H1 (cell line): ENCODE results near the gene STXBP2.

Experiments used
- CEBPB ChIP-seq: IDR thresholded peaks from 2 replicates; pipeline ENCODE4 v1.6.1; 2012; ENCODE audit warnings: low read depth, low read length
- JUN ChIP-seq: IDR thresholded peaks from 2 replicates; pipeline ENCODE4 v1.6.1; 2011; ENCODE audit warnings: low read depth, mild to moderate bottlenecking, improper control_type of control experiment, low read length
- TF ChIP-seq, protein P1 (sequence below), 3 experiments: IDR thresholded peaks; 1 replicate in 2 of 3; 2 replicates in 1 of 3; pipeline versions ENCODE4 v1.5.1 to v1.6.1; 2011; ENCODE audit warnings: low read length in 3 of 3, mild to moderate bottlenecking in 3 of 3, inconsistent platforms in 2 of 3, low read depth in 1 of 3, moderate library complexity in 1 of 3; ENCODE audit not compliant: insufficient read depth in 1 of 3; ENCODE audit errors: control extremely low read depth in 1 of 3

DNA sequence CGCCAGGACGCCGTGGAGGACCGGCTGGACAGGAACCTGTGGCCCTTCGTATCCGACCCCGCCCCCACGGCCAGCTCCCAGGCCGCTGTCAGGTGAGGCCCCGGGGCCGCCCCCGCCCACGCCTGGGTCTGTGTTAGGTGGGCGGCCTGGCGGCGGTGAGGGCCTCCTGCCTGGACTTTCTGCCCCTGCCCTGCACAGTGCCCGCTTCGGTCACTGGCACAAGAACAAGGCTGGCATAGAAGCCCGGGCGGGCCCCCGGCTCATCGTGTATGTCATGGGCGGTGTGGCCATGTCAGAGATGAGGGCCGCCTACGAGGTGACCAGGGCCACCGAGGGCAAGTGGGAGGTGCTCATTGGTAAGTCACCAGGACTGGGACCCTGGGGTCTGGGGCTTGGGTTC lies 10.2 kb downstream of the STXBP2 start:
- TF ChIP-seq, protein P1, sequence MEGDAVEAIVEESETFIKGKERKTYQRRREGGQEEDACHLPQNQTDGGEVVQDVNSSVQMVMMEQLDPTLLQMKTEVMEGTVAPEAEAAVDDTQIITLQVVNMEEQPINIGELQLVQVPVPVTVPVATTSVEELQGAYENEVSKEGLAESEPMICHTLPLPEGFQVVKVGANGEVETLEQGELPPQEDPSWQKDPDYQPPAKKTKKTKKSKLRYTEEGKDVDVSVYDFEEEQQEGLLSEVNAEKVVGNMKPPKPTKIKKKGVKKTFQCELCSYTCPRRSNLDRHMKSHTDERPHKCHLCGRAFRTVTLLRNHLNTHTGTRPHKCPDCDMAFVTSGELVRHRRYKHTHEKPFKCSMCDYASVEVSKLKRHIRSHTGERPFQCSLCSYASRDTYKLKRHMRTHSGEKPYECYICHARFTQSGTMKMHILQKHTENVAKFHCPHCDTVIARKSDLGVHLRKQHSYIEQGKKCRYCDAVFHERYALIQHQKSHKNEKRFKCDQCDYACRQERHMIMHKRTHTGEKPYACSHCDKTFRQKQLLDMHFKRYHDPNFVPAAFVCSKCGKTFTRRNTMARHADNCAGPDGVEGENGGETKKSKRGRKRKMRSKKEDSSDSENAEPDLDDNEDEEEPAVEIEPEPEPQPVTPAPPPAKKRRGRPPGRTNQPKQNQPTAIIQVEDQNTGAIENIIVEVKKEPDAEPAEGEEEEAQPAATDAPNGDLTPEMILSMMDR (IDR thresholded peaks at IDR 0.05; ENCODE audit: control extremely low read depth in 1 of 3, insufficient read depth in 1 of 3, low read depth in 1 of 3, low read length in 3 of 3) = no peak
- no peak for TF ChIP-seq JUN
- no peak for TF ChIP-seq CEBPB
